B cell (primary cell): ENCODE data around the gene TJP3. TPM values are rescaled to one million over a fixed set of nuclear protein-coding genes. Genes with fewer than 3 reads are reported as not detected.

Source experiments
- ATAC-seq: fragments of 200-7000 bp; cut with Tn5 transposase; one replicate; pipeline ENCODE4 v1.10.0; 2021; ENCODE audit warnings: low read depth, mild to moderate bottlenecking, moderate number of reproducible peaks, moderate library complexity
- CTCF ChIA-PET: fragments of 350-600 bp; sonication (Branson Sonifier 250); formaldehyde crosslinking; loops from one replicate; lab custom pipeline; 2021; ENCODE audit warnings: antibody characterized with exemption, inconsistent platforms; lab: Charles Lee
- POLR2A ChIA-PET: fragments of 350-600 bp; sonication (Branson Sonifier 250); formaldehyde crosslinking; loops from one replicate; lab custom pipeline; 2021; ENCODE audit warnings: antibody characterized with exemption; lab: Charles Lee
- DNase-seq: peaks from one replicate; pipeline ENCODE4 v3.0.0; 2013
- H2AFZ ChIP-seq: 2 replicates; pipeline ENCODE4 v1.6.1; 2012; ENCODE audit warnings: mild to moderate bottlenecking, low read depth, low read length; ENCODE audit not compliant: insufficient read depth, poor library complexity, severe bottlenecking
- H3K27ac ChIP-seq, 2 donors: 1 replicate in 1 of 2; 2 replicates in 1 of 2; pipeline ENCODE4 v1.5.1; 2012 to 2013; ENCODE audit warnings: low read length in 2 of 2, mild to moderate bottlenecking in 2 of 2, moderate library complexity in 1 of 2
- H3K27me3 ChIP-seq, 4 experiments: fragments of 200-600 bp in 1 of 4; sonication (generic) in 1 of 4; replicated peaks in 1 of 4; 1 replicate in 2 of 4; 2 replicates in 2 of 4; pipeline versions ENCODE4 v1.6.1 to v1.7.0; 2013 to 2016; ENCODE audit warnings: low read length in 3 of 4, mild to moderate bottlenecking in 2 of 4, mixed read lengths in 1 of 4, moderate library complexity in 1 of 4; ENCODE audit not compliant: insufficient read depth in 4 of 4, control insufficient read depth in 3 of 4; ENCODE audit errors: control extremely low read depth in 1 of 4
- H3K36me3 ChIP-seq, 2 experiments: replicated peaks in 1 of 2; 1 replicate in 1 of 2; 2 replicates in 1 of 2; pipeline versions ENCODE4 v1.6.1 to v1.7.1; 2013; ENCODE audit warnings: low read length in 1 of 2; ENCODE audit not compliant: insufficient read depth in 2 of 2, control insufficient read depth in 1 of 2; ENCODE audit errors: control extremely low read depth in 1 of 2, extremely low read depth in 1 of 2
- H3K4me1 ChIP-seq, 2 donors: fragments of 200-600 bp in 1 of 2; sonication (generic) in 1 of 2; 1 replicate in 1 of 2; 2 replicates in 1 of 2; pipeline versions ENCODE4 v1.5.1 to v1.6.1; 2013 to 2017; ENCODE audit warnings: low read length in 2 of 2; ENCODE audit not compliant: control insufficient read depth in 2 of 2, insufficient read depth in 2 of 2
- H3K4me2 ChIP-seq: replicated peaks from 2 replicates; pipeline ENCODE3; 2012; ENCODE audit warnings: mild to moderate bottlenecking, low read depth, low read length; ENCODE audit not compliant: poor library complexity, severe bottlenecking
- H3K4me3 ChIP-seq, 5 experiments: fragments of 200-600 bp in 1 of 5; sonication (generic) in 1 of 5; 1 replicate in 3 of 5; 2 replicates in 2 of 5; pipeline versions ENCODE4 v1.5.1 to v1.7.0; 2011 to 2016; ENCODE audit warnings: low read length in 4 of 5, mild to moderate bottlenecking in 4 of 5, low read depth in 2 of 5, control low read depth in 1 of 5, moderate library complexity in 1 of 5; ENCODE audit not compliant: insufficient read depth in 1 of 5; ENCODE audit errors: control extremely low read depth in 1 of 5, extremely low read depth in 1 of 5
- H3K79me2 ChIP-seq: fragments of 200-600 bp; sonication (generic); one replicate; pipeline ENCODE4 v1.6.0; 2016; ENCODE audit warnings: low read length; ENCODE audit not compliant: control insufficient read depth, insufficient read depth
- H3K9ac ChIP-seq: fragments of 200-600 bp; sonication (generic); 2 replicates; pipeline ENCODE4 v1.6.1; 2017; ENCODE audit warnings: mild to moderate bottlenecking, low read length, moderate library complexity
- H3K9me3 ChIP-seq, 3 donors: one replicate each; pipeline versions ENCODE4 v1.6.1 to v1.7.1; 2013; ENCODE audit warnings: low read length in 2 of 3; ENCODE audit not compliant: control insufficient read depth in 2 of 3, insufficient read depth in 1 of 3; ENCODE audit errors: control extremely low read depth in 1 of 3
- H4K20me1 ChIP-seq: 2 replicates; pipeline ENCODE4 v1.6.0; 2012; ENCODE audit warnings: mild to moderate bottlenecking, low read length; ENCODE audit not compliant: insufficient read depth, control insufficient read depth, poor library complexity, severe bottlenecking
- H3K27ac Mint-ChIP-seq: one replicate; pipeline ENCODE4 v1.8.0; 2021; ENCODE audit warnings: mixed read lengths
- H3K27me3 Mint-ChIP-seq: one replicate; pipeline ENCODE4 v1.8.0; 2021; ENCODE audit warnings: mixed read lengths
- H3K4me1 Mint-ChIP-seq: one replicate; pipeline ENCODE4 v1.8.0; 2021; ENCODE audit warnings: mixed read lengths
- H3K4me3 Mint-ChIP-seq: one replicate; pipeline ENCODE4 v1.8.0; 2021; ENCODE audit warnings: mixed read lengths
- H3K9me3 Mint-ChIP-seq: one replicate; pipeline ENCODE4 v1.8.0; 2022; ENCODE audit warnings: mixed read lengths; ENCODE audit not compliant: insufficient read depth
- CTCF ChIP-seq: fragments of 200-600 bp; IDR thresholded peaks from one replicate; pipeline ENCODE4 v1.8.0; 2022; ENCODE audit warnings: antibody characterized with exemption, mild to moderate bottlenecking
- EZH2 ChIP-seq: IDR thresholded peaks from 2 replicates; pipeline ENCODE4 v1.6.1; 2012; ENCODE audit warnings: borderline replicate concordance, low read depth, mild to moderate bottlenecking, moderate library complexity, low read length; ENCODE audit not compliant: insufficient read depth, poor library complexity, severe bottlenecking
- WGBS: methylation state at CpG from one replicate; pipeline ENCODE4 v1.1.5; 2013; ENCODE audit warnings: missing lambda C conversion rate; ENCODE audit not compliant: insufficient coverage; 5-methylcytosine and 5-hydroxymethylcytosine counted together
- intact Hi-C: fragments of 100-400 bp; cut with micrococcal nuclease; formaldehyde crosslinking; loops from one replicate; pipeline ENCODE4 v1.10.0; 2022
- polyA plus RNA-seq: library from polyadenylated mRNA; depleted of rRNA; stranded (reverse); fragments of >200 nt; gene quantifications from 2 replicates; pipeline ENCODE4 v1.2.3, GENCODE V29; 2012
- total RNA-seq, 2 donors: library from RNA; stranded (reverse); fragments of 120-200 nt in 1 of 2; gene quantifications; 1 replicate in 1 of 2; 2 replicates in 1 of 2; pipeline versions ENCODE4 v1.2.3 to v1.2.4, GENCODE V29; 2013 to 2022

The TJP3 gene
- total and polyA plus RNA-seq, 2 donors (not counting 1 experiment from before 2014, with no cell fraction given) = 2.1 to 2.9 TPM

- H3K27me3 ChIP-seq = peaks cover 0 to 19% (median 5%) of the 10 kb centered on the region in 4 experiments
- no peak overlapping the region for H3K4me2 ChIP-seq
- peaks cover 85% of the 10 kb centered on the region for H4K20me1 ChIP-seq
- no peak for DNase-seq
- H3K4me3 Mint-ChIP-seq = no peak overlapping the region
- no peak overlapping the region for H3K27ac ChIP-seq
- TF ChIP-seq EZH2 (no peak), CTCF (no peak)
- ATAC-seq = no peak
- peaks cover 37% of the 10 kb centered on the region for H3K4me1 Mint-ChIP-seq
- H3K27me3 Mint-ChIP-seq = no peaks in the 10 kb centered on the region
- no peaks in the 10 kb centered on the region for H3K36me3 ChIP-seq
- peaks cover 19% of the 10 kb centered on the region in 2 donors for H3K4me1 ChIP-seq
- intact Hi-C loops = no loop called here
- H3K9me3 Mint-ChIP-seq = no peaks in the 10 kb centered on the region
- 97% methylated on average over 10 of the region's 13 CpGs for WGBS
- H3K9ac ChIP-seq = no peak overlapping the region
- peaks cover 63% of the 10 kb centered on the region for H3K79me2 ChIP-seq
- peaks cover 0 to 3% (median 0%) of the 10 kb centered on the region in 3 donors for H3K9me3 ChIP-seq
- POLR2A ChIA-PET = no interaction called here
- H3K4me3 ChIP-seq = no peak overlapping the region
- CTCF ChIA-PET = interaction anchor here (0.9 to 1.5 kb wide), 2 partner anchors 18 to 25 kb away, joined by 3 read pairs; partner anchors contain the start of gene PIP5K1C
- H2AFZ ChIP-seq = no peak overlapping the region
- no peak overlapping the region for H3K27ac Mint-ChIP-seq
Observed at GRCh38 chr19:3674784-3675543, 33.2 kb upstream of the TJP3 start.

- no peaks in the 10 kb centered on the region for H3K9me3 Mint-ChIP-seq
Observed at GRCh38 chr19:3678188-3678587, 30.0 kb upstream of the TJP3 start.

More at GRCh38 chr19:3678188-3678587, 30.0 kb upstream of the TJP3 start:
- Histone ChIP-seq H3K9me3 (no peaks in the 10 kb centered on the region), H2AFZ (no peak overlapping the region), H3K27ac (no peak overlapping the region), H4K20me1 (peaks cover 82% of the 10 kb centered on the region), H3K9ac (no peak overlapping the region), H3K4me3 (no peak overlapping the region), H3K4me1 (peaks cover 2% of the 10 kb centered on the region in 2 donors), H3K79me2 (peaks cover 66% of the 10 kb centered on the region), H3K4me2 (no peak overlapping the region), H3K27me3 (no peaks in the 10 kb centered on the region), H3K36me3 (no peaks in the 10 kb centered on the region)
- ATAC-seq = no peak
- H3K4me1 Mint-ChIP-seq = peaks cover 18% of the 10 kb centered on the region
- CTCF ChIA-PET = no interaction called here
- 93% methylated on average over 3 of the region's 3 CpGs for WGBS
- TF ChIP-seq CTCF = no peak
- TF ChIP-seq EZH2 = no peak
- intact Hi-C loops = no loop called here
- H3K27ac Mint-ChIP-seq = no peak overlapping the region
- H3K27me3 Mint-ChIP-seq = no peaks in the 10 kb centered on the region
- POLR2A ChIA-PET = no interaction called here
- H3K4me3 Mint-ChIP-seq = no peak overlapping the region
- DNase-seq = no peak
